Measurements from ENCODE around the gene PKM. TPM values are rescaled to one million over a fixed set of nuclear protein-coding genes. Genes with fewer than 3 reads are reported as not detected.

Gene PKM
- total and polyA plus RNA-seq, 2 donors (not counting 3 experiments of a cell fraction or from before 2014, with no cell fraction given): 689 to 968 TPM

DNA sequence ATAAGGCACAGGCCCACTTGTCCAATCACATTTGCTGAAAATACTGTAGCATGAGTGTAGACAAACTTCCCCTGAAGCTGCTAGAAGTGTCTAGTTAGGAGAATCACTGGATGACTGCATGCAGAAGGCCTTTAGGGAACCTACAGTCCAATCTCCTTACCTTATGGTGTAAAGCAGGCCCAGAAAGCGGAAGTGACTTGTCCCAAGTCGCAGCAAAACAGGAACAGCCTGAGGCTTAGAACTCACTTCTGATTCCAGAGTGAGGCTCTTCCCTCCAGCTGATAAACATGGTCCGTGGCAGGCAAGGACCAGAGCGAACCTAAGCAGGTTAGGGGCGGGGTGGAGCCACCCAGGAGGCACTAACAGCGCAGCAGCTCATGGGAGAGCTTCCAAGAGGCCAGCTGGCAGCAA, 35.9 kb downstream of the PKM start:
- H3K27ac ChIP-seq (ENCODE audit: insufficient read depth, low read depth, low read length): no peak overlapping the region
- intact Hi-C loops (cut with micrococcal nuclease): no loop called here
- no TSS peak for BruUV-seq (replicated peaks)
- no peak overlapping the region for H3K4me2 ChIP-seq (ENCODE audit: insufficient read depth, low read length)
- ChIA-PET CTCF (interaction anchor here (1.0 to 1.4 kb wide), 3 partner anchors 13 to 76 kb away, joined by 3 read pairs; no protein-coding TSS in a partner anchor), POLR2A (no interaction called here)
- H3K4me1 ChIP-seq (ENCODE audit: control insufficient read depth, extremely low read depth, insufficient read depth, low read length): no peaks in the 10 kb centered on the region
- no peaks in the 10 kb centered on the region for H3K79me2 ChIP-seq (ENCODE audit: control insufficient read depth, insufficient read depth, low read length)
- DNase-seq (ENCODE audit: low read depth, low spot score): no peak
- H2AFZ ChIP-seq (ENCODE audit: low read depth, low read length): no peak overlapping the region
- H3K4me3 ChIP-seq (replicated peaks in 1 of 3; ENCODE audit: insufficient read depth in 1 of 3, low read depth in 1 of 3, low read length in 3 of 3): no peak overlapping the region
- H3K9me3 ChIP-seq (replicated peaks; ENCODE audit: control insufficient read depth, insufficient read depth, low read length): no peaks in the 10 kb centered on the region
- H4K20me1 ChIP-seq (replicated peaks; ENCODE audit: control insufficient read depth, extremely low read depth, insufficient read depth, low read length): no peaks in the 10 kb centered on the region
- no peak for FAIRE-seq
- dilution Hi-C loops (cut with MboI; ENCODE audit: extremely low pct_ligation_motif_present, low sequenced_read_pairs): no loop called here
- TF ChIP-seq MYC (IDR thresholded peaks at IDR 0.05; ENCODE audit: low read depth, low read length): no peak
- peaks cover 5 to 9% of the 10 kb centered on the region in 2 experiments for H3K36me3 ChIP-seq (ENCODE audit: control insufficient read depth in 2 of 2, extremely low read depth in 1 of 2, insufficient read depth in 2 of 2, low read length in 2 of 2)
- peaks cover 6 to 14% of the 10 kb centered on the region in 2 experiments for H3K27me3 ChIP-seq (ENCODE audit: control insufficient read depth in 2 of 2, insufficient read depth in 2 of 2, low read length in 2 of 2)
- H3K9ac ChIP-seq (replicated peaks; ENCODE audit: extremely low read depth, insufficient read depth, low read length): no peak overlapping the region
- no peaks in the 10 kb centered on the region for H3K9me1 ChIP-seq (replicated peaks; ENCODE audit: control insufficient read depth, extremely low read depth, insufficient read depth, low read length)

- FAIRE-seq (no peak), DNase-seq (ENCODE audit: low read depth, low spot score) (no peak)
- no peak overlapping the region for H2AFZ ChIP-seq (ENCODE audit: low read depth, low read length)
- no peak overlapping the region for H3K9ac ChIP-seq (replicated peaks; ENCODE audit: extremely low read depth, insufficient read depth, low read length)
- H3K79me2 ChIP-seq (ENCODE audit: control insufficient read depth, insufficient read depth, low read length): no peaks in the 10 kb centered on the region
- H3K9me3 ChIP-seq (replicated peaks; ENCODE audit: control insufficient read depth, insufficient read depth, low read length): no peaks in the 10 kb centered on the region
- H4K20me1 ChIP-seq (replicated peaks; ENCODE audit: control insufficient read depth, extremely low read depth, insufficient read depth, low read length): no peaks in the 10 kb centered on the region
- dilution Hi-C loops (cut with MboI; ENCODE audit: extremely low pct_ligation_motif_present, low sequenced_read_pairs): no loop called here
- intact Hi-C loops (cut with micrococcal nuclease): no loop called here
- no peak overlapping the region for H3K27ac ChIP-seq (ENCODE audit: insufficient read depth, low read depth, low read length)
- POLR2A ChIA-PET: no interaction called here
- no peaks in the 10 kb centered on the region for H3K4me1 ChIP-seq (ENCODE audit: control insufficient read depth, extremely low read depth, insufficient read depth, low read length)
- BruUV-seq (replicated peaks): no TSS peak
- H3K4me2 ChIP-seq (ENCODE audit: insufficient read depth, low read length): no peak overlapping the region
- H3K36me3 ChIP-seq (ENCODE audit: control insufficient read depth in 2 of 2, extremely low read depth in 1 of 2, insufficient read depth in 2 of 2, low read length in 2 of 2): peaks cover 3% of the 10 kb centered on the region in 2 experiments
- TF ChIP-seq MYC (IDR thresholded peaks at IDR 0.05; ENCODE audit: low read depth, low read length) (no peak), POLR2AphosphoS5 (IDR thresholded peaks at IDR 0.05; ENCODE audit: insufficient read depth, low read depth, low read length) (no peak), EZH2 (IDR thresholded peaks at IDR 0.05; ENCODE audit: borderline replicate concordance, low read depth, low read length, severe bottlenecking) (no peak), MAX (IDR thresholded peaks at IDR 0.05; ENCODE audit: insufficient read depth, insufficient read length) (no peak), JUN (IDR thresholded peaks at IDR 0.05; ENCODE audit: borderline replicate concordance, insufficient read depth, insufficient read length, low read depth) (no peak)
- TF ChIP-seq, protein P1, sequence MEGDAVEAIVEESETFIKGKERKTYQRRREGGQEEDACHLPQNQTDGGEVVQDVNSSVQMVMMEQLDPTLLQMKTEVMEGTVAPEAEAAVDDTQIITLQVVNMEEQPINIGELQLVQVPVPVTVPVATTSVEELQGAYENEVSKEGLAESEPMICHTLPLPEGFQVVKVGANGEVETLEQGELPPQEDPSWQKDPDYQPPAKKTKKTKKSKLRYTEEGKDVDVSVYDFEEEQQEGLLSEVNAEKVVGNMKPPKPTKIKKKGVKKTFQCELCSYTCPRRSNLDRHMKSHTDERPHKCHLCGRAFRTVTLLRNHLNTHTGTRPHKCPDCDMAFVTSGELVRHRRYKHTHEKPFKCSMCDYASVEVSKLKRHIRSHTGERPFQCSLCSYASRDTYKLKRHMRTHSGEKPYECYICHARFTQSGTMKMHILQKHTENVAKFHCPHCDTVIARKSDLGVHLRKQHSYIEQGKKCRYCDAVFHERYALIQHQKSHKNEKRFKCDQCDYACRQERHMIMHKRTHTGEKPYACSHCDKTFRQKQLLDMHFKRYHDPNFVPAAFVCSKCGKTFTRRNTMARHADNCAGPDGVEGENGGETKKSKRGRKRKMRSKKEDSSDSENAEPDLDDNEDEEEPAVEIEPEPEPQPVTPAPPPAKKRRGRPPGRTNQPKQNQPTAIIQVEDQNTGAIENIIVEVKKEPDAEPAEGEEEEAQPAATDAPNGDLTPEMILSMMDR (IDR thresholded peaks at IDR 0.05; ENCODE audit: extremely low read depth in 1 of 2, insufficient read depth in 1 of 2, low read depth in 1 of 2, low read length in 2 of 2): no peak
- no peaks in the 10 kb centered on the region for H3K9me1 ChIP-seq (replicated peaks; ENCODE audit: control insufficient read depth, extremely low read depth, insufficient read depth, low read length)
- CTCF ChIA-PET: interaction anchor here (0.6 kb wide), 1 partner anchor 38 kb away, joined by 3 read pairs; no protein-coding TSS in a partner anchor
- H3K4me3 ChIP-seq (replicated peaks in 1 of 3; ENCODE audit: insufficient read depth in 1 of 3, low read depth in 1 of 3, low read length in 3 of 3): no peak overlapping the region
- peaks cover 6 to 14% of the 10 kb centered on the region in 2 experiments for H3K27me3 ChIP-seq (ENCODE audit: control insufficient read depth in 2 of 2, insufficient read depth in 2 of 2, low read length in 2 of 2)
Observed at GRCh38 chr15:72193836-72194396, 37.1 kb downstream of the PKM start.
